DOHH2 (cell line): ENCODE measurements around the gene DKK1.

ENCODE experiments used
- CTCF ChIP-seq: fragments of 200-600 bp; sonication (generic); IDR thresholded peaks from one replicate; pipeline ENCODE4 v1.5.1; 2014; ENCODE audit warnings: antibody characterized with exemption, mild to moderate bottlenecking, low read depth, low read length; ENCODE audit not compliant: poor library complexity, severe bottlenecking
- EZH2phosphoT487 ChIP-seq: fragments of 200-600 bp; sonication (generic); IDR thresholded peaks from 2 replicates; pipeline ENCODE4 v1.6.1; 2017; ENCODE audit warnings: borderline replicate concordance, mild to moderate bottlenecking, antibody characterized with exemption, low read length, moderate library complexity, mixed read lengths

GRCh38 chr10:52269233-52269632 is 44.8 kb upstream of the DKK1 start:
- TF ChIP-seq CTCF: no peak
- no peak for TF ChIP-seq EZH2phosphoT487
